ENCODE measurements around the gene CDC42EP3. TPM values are rescaled to one million over a fixed set of nuclear protein-coding genes. Genes with fewer than 3 reads are reported as not detected.

The CDC42EP3 gene
- total RNA-seq, 4 donors from 2014 or later = 14.0 to 42.6 (median 28.7) TPM

DNA sequence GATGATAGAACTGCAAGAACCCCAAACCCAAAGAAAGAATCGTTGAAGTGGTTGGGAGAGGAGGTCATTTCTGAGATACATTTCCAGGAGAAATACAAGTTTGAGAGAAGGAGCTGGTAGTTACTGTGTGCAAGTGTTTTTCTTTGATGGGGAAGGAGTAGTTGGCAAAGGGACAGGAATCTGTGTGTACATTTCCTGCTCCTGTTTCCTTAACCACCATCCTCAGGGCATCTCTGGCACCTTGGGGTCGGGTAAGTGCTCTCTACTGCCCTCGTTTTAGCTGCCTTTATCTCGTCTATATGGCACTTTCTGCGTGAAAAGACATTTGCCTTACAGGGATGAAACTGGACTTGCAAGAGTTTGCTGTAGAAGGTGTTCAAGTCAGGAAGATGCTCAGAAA is 27.3 kb downstream of the CDC42EP3 start:
- DNase-seq (ENCODE audit: low spot score in 2 of 2) = no peak
- intact Hi-C loops (cut with DNase I; ENCODE audit: low total_unique reads) = no loop called here
- H3K4me3 ChIP-seq (ENCODE audit: low read depth, poor library complexity, severe bottlenecking) = no peak overlapping the region
- WGBS, 2 donors = 70 to 72% methylated on average over 5 of the region's 5 CpGs
- TF ChIP-seq, protein P1, sequence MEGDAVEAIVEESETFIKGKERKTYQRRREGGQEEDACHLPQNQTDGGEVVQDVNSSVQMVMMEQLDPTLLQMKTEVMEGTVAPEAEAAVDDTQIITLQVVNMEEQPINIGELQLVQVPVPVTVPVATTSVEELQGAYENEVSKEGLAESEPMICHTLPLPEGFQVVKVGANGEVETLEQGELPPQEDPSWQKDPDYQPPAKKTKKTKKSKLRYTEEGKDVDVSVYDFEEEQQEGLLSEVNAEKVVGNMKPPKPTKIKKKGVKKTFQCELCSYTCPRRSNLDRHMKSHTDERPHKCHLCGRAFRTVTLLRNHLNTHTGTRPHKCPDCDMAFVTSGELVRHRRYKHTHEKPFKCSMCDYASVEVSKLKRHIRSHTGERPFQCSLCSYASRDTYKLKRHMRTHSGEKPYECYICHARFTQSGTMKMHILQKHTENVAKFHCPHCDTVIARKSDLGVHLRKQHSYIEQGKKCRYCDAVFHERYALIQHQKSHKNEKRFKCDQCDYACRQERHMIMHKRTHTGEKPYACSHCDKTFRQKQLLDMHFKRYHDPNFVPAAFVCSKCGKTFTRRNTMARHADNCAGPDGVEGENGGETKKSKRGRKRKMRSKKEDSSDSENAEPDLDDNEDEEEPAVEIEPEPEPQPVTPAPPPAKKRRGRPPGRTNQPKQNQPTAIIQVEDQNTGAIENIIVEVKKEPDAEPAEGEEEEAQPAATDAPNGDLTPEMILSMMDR (IDR thresholded peaks at IDR 0.05) = no peak
- TF ChIP-seq POLR2A (IDR thresholded peaks at IDR 0.05) = no peak

DNA sequence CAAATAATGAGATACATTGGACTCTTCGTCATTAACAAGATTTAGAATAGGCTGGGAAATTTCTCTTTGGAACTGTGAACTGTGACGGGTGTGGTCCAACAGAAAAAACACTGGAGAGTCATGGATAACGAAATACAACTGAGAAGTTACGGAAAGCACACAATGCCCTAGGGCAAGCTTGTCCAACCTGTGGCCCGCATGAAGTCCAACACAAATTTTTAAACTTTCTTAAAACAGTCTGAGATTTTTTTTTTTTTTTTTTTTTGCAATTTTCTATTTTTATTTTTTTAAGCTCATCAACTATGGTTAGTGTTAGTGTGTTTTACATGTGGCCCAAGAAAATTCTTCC is 27.7 kb downstream of the CDC42EP3 start:
- intact Hi-C loops (cut with DNase I; ENCODE audit: low total_unique reads) = no loop called here
- no peak for TF ChIP-seq POLR2A (IDR thresholded peaks at IDR 0.05)
- TF ChIP-seq, protein P1 (IDR thresholded peaks at IDR 0.05) = no peak
- DNase-seq (ENCODE audit: low spot score in 2 of 2) = no peak
- 81 to 89% methylated on average over 5 of the region's 5 CpGs for WGBS, 2 donors
- no peak overlapping the region for H3K4me3 ChIP-seq (ENCODE audit: low read depth, poor library complexity, severe bottlenecking)

DNA sequence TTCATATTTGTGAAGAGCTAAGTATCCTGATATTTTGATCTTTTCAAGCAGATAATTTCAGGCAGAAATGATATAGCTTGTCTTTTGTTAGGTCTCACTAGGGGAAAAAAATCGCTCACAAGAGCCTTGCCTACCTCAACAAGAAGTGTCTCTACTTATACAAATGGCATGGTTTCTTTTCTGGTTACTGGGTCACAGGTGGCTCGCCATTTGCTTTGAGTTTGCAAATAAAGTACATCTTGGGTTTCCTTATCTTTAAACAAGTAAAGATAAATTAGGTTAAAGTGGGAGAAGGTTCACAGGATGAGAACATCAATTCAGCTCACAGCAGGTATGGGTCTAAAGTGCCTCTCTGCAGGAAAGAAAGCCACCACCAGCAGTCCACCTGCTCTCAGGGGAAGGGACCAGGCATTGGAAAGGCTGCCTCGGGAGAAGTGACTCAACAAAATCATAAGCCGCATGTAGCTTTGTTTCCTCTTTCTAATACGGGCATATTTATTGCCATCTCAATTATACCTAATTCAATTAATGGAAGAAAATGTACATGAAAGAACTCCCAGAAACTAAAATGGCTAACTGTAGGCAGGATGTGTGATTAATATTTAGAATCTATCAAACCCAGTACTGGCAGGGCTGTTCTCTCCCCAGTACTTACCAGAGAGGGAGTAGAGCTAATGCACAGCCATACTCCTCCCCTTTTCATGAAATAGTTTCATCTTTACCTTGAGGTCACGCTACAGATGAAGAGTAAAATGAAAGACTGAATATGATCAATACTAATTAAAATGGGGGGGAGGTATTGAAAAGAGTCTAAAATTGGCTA is 28.3 kb downstream of the CDC42EP3 start:
- no peak for TF ChIP-seq POLR2A (IDR thresholded peaks at IDR 0.05)
- TF ChIP-seq, protein P1 (IDR thresholded peaks at IDR 0.05) = no peak
- intact Hi-C loops (cut with DNase I; ENCODE audit: low total_unique reads) = no loop called here
- WGBS, 2 donors = 80 to 88% methylated on average over 6 of the region's 6 CpGs
- H3K4me3 ChIP-seq (ENCODE audit: low read depth, poor library complexity, severe bottlenecking) = no peak overlapping the region
- DNase-seq (ENCODE audit: low spot score in 2 of 2) = no peak

DNA sequence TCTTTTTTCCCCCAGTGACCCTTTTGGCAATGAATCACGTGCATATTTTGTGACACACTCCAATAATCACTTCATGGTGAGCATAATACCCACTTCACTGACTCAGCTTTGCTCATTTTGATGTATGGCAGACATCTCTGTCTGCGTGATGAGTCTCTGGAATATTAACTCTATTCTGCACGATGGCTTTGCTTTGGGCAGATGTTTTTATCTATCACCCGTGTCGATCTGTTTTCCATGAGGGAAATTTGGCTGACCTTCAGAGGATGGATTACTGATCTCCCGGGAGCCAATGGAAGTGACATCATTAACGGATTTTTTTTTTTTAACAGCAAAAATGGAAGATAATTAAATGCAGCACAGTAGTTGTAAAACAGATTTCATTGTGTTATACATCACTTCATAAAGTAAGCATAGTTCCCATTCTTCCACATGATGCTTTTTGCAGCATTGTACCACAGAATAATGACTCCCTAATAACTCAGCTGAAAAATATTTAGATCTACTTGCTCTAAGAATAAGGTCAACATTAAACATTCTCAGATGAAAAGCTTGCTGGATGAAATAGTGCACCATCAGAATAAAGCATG is 29.8 kb downstream of the CDC42EP3 start:
- H3K4me3 ChIP-seq (ENCODE audit: low read depth, poor library complexity, severe bottlenecking) = no peak overlapping the region
- TF ChIP-seq POLR2A (IDR thresholded peaks at IDR 0.05) = no peak
- TF ChIP-seq, protein P1 (IDR thresholded peaks at IDR 0.05) = no peak
- intact Hi-C loops (cut with DNase I; ENCODE audit: low total_unique reads) = no loop called here
- WGBS, 2 donors = 30 to 33% methylated on average over 7 of the region's 7 CpGs
- no peak for DNase-seq (ENCODE audit: low spot score in 2 of 2)

DNA sequence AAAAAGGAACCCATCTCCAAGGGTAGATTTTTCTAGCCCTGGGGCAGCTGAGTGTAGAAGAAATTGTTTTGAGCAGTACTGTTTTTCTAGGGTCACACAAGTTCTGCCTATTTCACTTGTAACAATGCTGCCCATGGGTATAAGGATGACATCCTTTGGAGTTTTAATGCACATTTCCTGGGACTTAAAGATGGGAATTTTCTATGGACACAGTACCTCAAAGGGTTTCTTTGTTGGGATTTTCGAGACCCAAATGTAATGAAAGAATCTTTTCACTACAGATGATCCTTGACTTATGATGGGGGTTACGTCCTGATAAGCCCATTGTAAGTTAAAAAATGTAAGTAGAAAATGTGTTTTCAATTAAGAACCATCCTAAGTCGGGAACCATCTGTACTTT is 31.8 kb downstream of the CDC42EP3 start:
- 88 to 96% methylated on average over 3 of the region's 3 CpGs for WGBS, 2 donors
- no peak overlapping the region for H3K4me3 ChIP-seq (ENCODE audit: low read depth, poor library complexity, severe bottlenecking)
- intact Hi-C loops (cut with DNase I; ENCODE audit: low total_unique reads) = no loop called here
- DNase-seq (ENCODE audit: low spot score in 2 of 2) = no peak
- TF ChIP-seq POLR2A (IDR thresholded peaks at IDR 0.05) = no peak
- TF ChIP-seq, protein P1 (IDR thresholded peaks at IDR 0.05) = no peak
